Astrocyte (in vitro differentiated cells and primary cell): Measurements from ENCODE around the gene CDH11.

Experiments used
- EZH2 ChIP-seq: IDR thresholded peaks from 2 replicates; pipeline ENCODE4 v1.6.1; 2012; ENCODE audit warnings: mild to moderate bottlenecking, low read length, inconsistent platforms; ENCODE audit not compliant: insufficient read depth
- TF ChIP-seq, protein P1 (sequence below): IDR thresholded peaks from 2 replicates; pipeline ENCODE4 v1.5.1; 2011; ENCODE audit warnings: low read depth, mild to moderate bottlenecking, inconsistent platforms, low read length, moderate library complexity; ENCODE audit not compliant: insufficient read depth

DNA sequence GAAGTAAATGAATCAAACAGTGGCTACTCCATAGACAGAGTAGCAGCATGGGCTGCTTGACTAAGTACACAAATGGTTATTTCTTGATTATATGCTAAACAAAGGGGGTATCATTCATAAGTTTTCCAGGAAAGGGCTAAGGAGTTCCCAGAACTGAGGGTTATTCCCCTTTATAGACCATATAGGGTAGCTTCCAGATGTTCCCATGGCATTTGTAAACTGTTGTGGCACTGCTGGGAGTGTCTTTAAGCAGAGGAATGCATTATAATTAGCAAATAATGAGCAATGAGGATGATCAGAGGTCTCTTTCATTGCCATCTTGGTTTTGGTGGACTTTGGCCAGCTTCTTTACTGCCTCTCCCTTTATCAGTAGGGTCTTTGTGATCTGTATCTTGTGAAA lies 105.1 kb downstream of the CDH11 start:
- TF ChIP-seq EZH2, result no peak
- TF ChIP-seq, protein P1, sequence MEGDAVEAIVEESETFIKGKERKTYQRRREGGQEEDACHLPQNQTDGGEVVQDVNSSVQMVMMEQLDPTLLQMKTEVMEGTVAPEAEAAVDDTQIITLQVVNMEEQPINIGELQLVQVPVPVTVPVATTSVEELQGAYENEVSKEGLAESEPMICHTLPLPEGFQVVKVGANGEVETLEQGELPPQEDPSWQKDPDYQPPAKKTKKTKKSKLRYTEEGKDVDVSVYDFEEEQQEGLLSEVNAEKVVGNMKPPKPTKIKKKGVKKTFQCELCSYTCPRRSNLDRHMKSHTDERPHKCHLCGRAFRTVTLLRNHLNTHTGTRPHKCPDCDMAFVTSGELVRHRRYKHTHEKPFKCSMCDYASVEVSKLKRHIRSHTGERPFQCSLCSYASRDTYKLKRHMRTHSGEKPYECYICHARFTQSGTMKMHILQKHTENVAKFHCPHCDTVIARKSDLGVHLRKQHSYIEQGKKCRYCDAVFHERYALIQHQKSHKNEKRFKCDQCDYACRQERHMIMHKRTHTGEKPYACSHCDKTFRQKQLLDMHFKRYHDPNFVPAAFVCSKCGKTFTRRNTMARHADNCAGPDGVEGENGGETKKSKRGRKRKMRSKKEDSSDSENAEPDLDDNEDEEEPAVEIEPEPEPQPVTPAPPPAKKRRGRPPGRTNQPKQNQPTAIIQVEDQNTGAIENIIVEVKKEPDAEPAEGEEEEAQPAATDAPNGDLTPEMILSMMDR, result no peak
